Measurements from ENCODE around the gene PHETA1.

- TF ChIP-seq POLR2A (IDR thresholded peaks at IDR 0.05; ENCODE audit: low read depth, low read length): no peak
- TF ChIP-seq POLR2AphosphoS5 (IDR thresholded peaks at IDR 0.05; ENCODE audit: low read depth, low read length): no peak
Observed at GRCh38 chr12:111343181-111343580, 25.7 kb downstream of the PHETA1 start.
